ENCODE data around the gene EYS. TPM values are rescaled to one million over a fixed set of nuclear protein-coding genes. Genes with fewer than 3 reads are reported as not detected.

EYS gene
- total RNA-seq, 3 donors from 2014 or later, result 1.3 to 2.9 TPM; not detected in 1

GRCh38 chr6:65081756-65082155, 625.3 kb downstream of the EYS start:
- no peaks in the 10 kb centered on the region for H3K27me3 ChIP-seq
- TF ChIP-seq POLR2A (IDR thresholded peaks at IDR 0.05) (no peak), POLR2AphosphoS5 (IDR thresholded peaks at IDR 0.05) (no peak), CTCF (IDR thresholded peaks at IDR 0.05) (no peak)
- no peaks in the 10 kb centered on the region for H3K36me3 ChIP-seq
- no peak for DNase-seq (ENCODE audit: low spot score in 2 of 2)
- H3K4me1 ChIP-seq, result no peaks in the 10 kb centered on the region
- no peak overlapping the region for H3K4me3 ChIP-seq
- intact Hi-C loops (cut with DNase I; ENCODE audit: low total_unique reads), result no loop called here
- H3K27ac ChIP-seq, result no peak overlapping the region
- no peaks in the 10 kb centered on the region for H3K9me3 ChIP-seq

GRCh38 chr6:65075705-65076230, 631.3 kb downstream of the EYS start:
- intact Hi-C loops (cut with DNase I; ENCODE audit: low total_unique reads), result no loop called here
- TF ChIP-seq CTCF (IDR thresholded peaks at IDR 0.05) (no peak), POLR2AphosphoS5 (IDR thresholded peaks at IDR 0.05) (no peak), POLR2A (IDR thresholded peaks at IDR 0.05) (no peak)
- no peak overlapping the region for H3K27ac ChIP-seq

GRCh38 chr6:65072500-65072899, 634.5 kb downstream of the EYS start:
- intact Hi-C loops (cut with DNase I; ENCODE audit: low total_unique reads), result no loop called here
- H3K9me3 ChIP-seq, result no peaks in the 10 kb centered on the region
- H3K4me3 ChIP-seq, result no peak overlapping the region
- no peaks in the 10 kb centered on the region for H3K36me3 ChIP-seq
- DNase-seq (ENCODE audit: low spot score in 2 of 2), result no peak
- no peaks in the 10 kb centered on the region for H3K4me1 ChIP-seq
- H3K27ac ChIP-seq, result no peak overlapping the region
- no peak for TF ChIP-seq POLR2AphosphoS5 (IDR thresholded peaks at IDR 0.05)
- TF ChIP-seq POLR2A (IDR thresholded peaks at IDR 0.05), result no peak
- TF ChIP-seq CTCF (IDR thresholded peaks at IDR 0.05), result no peak
- H3K27me3 ChIP-seq, result no peaks in the 10 kb centered on the region

More at GRCh38 chr6:65075705-65076230, 631.3 kb downstream of the EYS start:
- Histone ChIP-seq H3K4me3 (no peak overlapping the region), H3K4me1 (no peaks in the 10 kb centered on the region), H3K27me3 (no peaks in the 10 kb centered on the region), H3K36me3 (no peaks in the 10 kb centered on the region), H3K9me3 (no peaks in the 10 kb centered on the region)
- no peak for DNase-seq (ENCODE audit: low spot score in 2 of 2)

- Histone ChIP-seq H3K36me3 (no peaks in the 10 kb centered on the region), H3K4me3 (no peak overlapping the region), H3K27me3 (no peaks in the 10 kb centered on the region), H3K4me1 (no peaks in the 10 kb centered on the region), H3K27ac (no peak overlapping the region), H3K9me3 (no peaks in the 10 kb centered on the region)
- intact Hi-C loops (cut with DNase I; ENCODE audit: low total_unique reads), result no loop called here
- DNase-seq (ENCODE audit: low spot score in 2 of 2), result no peak
- no peak for TF ChIP-seq POLR2AphosphoS5 (IDR thresholded peaks at IDR 0.05)
- TF ChIP-seq POLR2A (IDR thresholded peaks at IDR 0.05), result no peak
Observed at GRCh38 chr6:65071480-65071879, 635.5 kb downstream of the EYS start.

GRCh38 chr6:65064844-65065243, 642.2 kb downstream of the EYS start:
- Histone ChIP-seq H3K27me3 (no peaks in the 10 kb centered on the region), H3K4me1 (no peaks in the 10 kb centered on the region), H3K27ac (no peak overlapping the region), H3K36me3 (no peaks in the 10 kb centered on the region), H3K9me3 (no peaks in the 10 kb centered on the region), H3K4me3 (no peak overlapping the region)
- no peak for DNase-seq (ENCODE audit: low spot score in 2 of 2)
- intact Hi-C loops (cut with DNase I; ENCODE audit: low total_unique reads), result no loop called here
- no peak for TF ChIP-seq CTCF (IDR thresholded peaks at IDR 0.05)
- no peak for TF ChIP-seq POLR2AphosphoS5 (IDR thresholded peaks at IDR 0.05)
- TF ChIP-seq POLR2A (IDR thresholded peaks at IDR 0.05), result no peak

GRCh38 chr6:65059568-65059967, 647.5 kb downstream of the EYS start:
- Histone ChIP-seq H3K9me3 (no peaks in the 10 kb centered on the region), H3K4me3 (no peak overlapping the region), H3K4me1 (no peaks in the 10 kb centered on the region), H3K27ac (no peak overlapping the region), H3K27me3 (no peaks in the 10 kb centered on the region), H3K36me3 (no peaks in the 10 kb centered on the region)
- no peak for DNase-seq (ENCODE audit: low spot score in 2 of 2)
- intact Hi-C loops (cut with DNase I; ENCODE audit: low total_unique reads), result loop anchor here (5.0 kb wide), 1 partner anchor 368 kb away; no protein-coding TSS in a partner anchor
- TF ChIP-seq POLR2AphosphoS5 (IDR thresholded peaks at IDR 0.05) (no peak), CTCF (IDR thresholded peaks at IDR 0.05) (no peak), POLR2A (IDR thresholded peaks at IDR 0.05) (no peak)

All from breast epithelium (tissue), 4 donors.